Sigmoid colon (tissue), 7 donors: ENCODE measurements around the gene HNRNPH2. TPM values are rescaled to one million over a fixed set of nuclear protein-coding genes. Genes with fewer than 3 reads are reported as not detected.

Source experiments
- DNase-seq: peaks from one replicate; pipeline ENCODE4 v3.0.0-alpha.2; 2019
- H3K27ac ChIP-seq, 4 donors: fragments of 200-600 bp; sonication (generic); one replicate each; pipeline ENCODE4 v1.5.1; 2016 to 2019; ENCODE audit warnings: mild to moderate bottlenecking in 1 of 4
- H3K27me3 ChIP-seq, 3 donors: fragments of 200-600 bp; sonication (generic); one replicate each; pipeline ENCODE4 v1.5.1; 2019; ENCODE audit warnings: mild to moderate bottlenecking in 1 of 3
- H3K36me3 ChIP-seq, 4 donors: fragments of 200-600 bp; sonication (generic); one replicate each; pipeline ENCODE4 v1.5.1; 2016 to 2019
- H3K4me1 ChIP-seq, 4 donors: fragments of 200-600 bp; sonication (generic); one replicate each; pipeline ENCODE4 v1.5.1; 2017 to 2019
- H3K4me3 ChIP-seq, 4 donors: fragments of 200-600 bp; sonication (generic); one replicate each; pipeline ENCODE4 v1.5.1; 2017 to 2019; ENCODE audit warnings: mild to moderate bottlenecking in 2 of 4, moderate library complexity in 1 of 4
- H3K9me3 ChIP-seq, 4 donors: fragments of 200-600 bp in 3 of 4; sonication (generic) in 3 of 4; one replicate each; pipeline versions ENCODE4 v1.5.1 to v1.6.1; 2013 to 2019
- EP300 ChIP-seq, 4 donors: sonication (generic); formaldehyde crosslinking; IDR thresholded peaks; one replicate each; pipeline ENCODE4 v1.6.1; 2017; ENCODE audit warnings: antibody characterized with exemption in 4 of 4
- POLR2A ChIP-seq, 2 donors: fragments of 450-650 bp; IDR thresholded peaks; one replicate each; pipeline ENCODE4 v1.6.1; 2016; ENCODE audit warnings: antibody characterized with exemption in 2 of 2, mild to moderate bottlenecking in 2 of 2, moderate library complexity in 2 of 2
- POLR2AphosphoS5 ChIP-seq, 4 donors: sonication (generic); formaldehyde crosslinking; IDR thresholded peaks; one replicate each; pipeline ENCODE4 v1.6.1; 2017; ENCODE audit warnings: antibody characterized with exemption in 4 of 4
- WGBS, 2 donors: extraction: QIAGEN DNeasy Blood & Tissue Kit; methylation state at CpG; one replicate each; pipeline ENCODE4 v1.1.7; 2013; 5-methylcytosine and 5-hydroxymethylcytosine counted together
- intact Hi-C: fragments of 100-400 bp; cut with DNase I; formaldehyde crosslinking; loops from one replicate; pipeline ENCODE4 v1.15.1; 2023
- polyA plus RNA-seq, 3 donors: library from polyadenylated mRNA; stranded (reverse); fragments of 200-250 nt; gene quantifications; one replicate each; pipeline ENCODE4 v1.2.3, GENCODE V29; 2013
- total RNA-seq, 4 donors: library from RNA; depleted of rRNA; stranded (reverse); fragments of >200 nt; gene quantifications; one replicate each; pipeline ENCODE4 v1.1.0, GENCODE V29; 2016
- TF ChIP-seq, protein P1 (sequence below), 4 experiments: fragments of 450-650 bp in 3 of 4; fragments of 200-600 bp in 1 of 4; IDR thresholded peaks; one replicate each; pipeline ENCODE4 v1.5.1; 2016 to 2019; ENCODE audit warnings: antibody characterized with exemption in 4 of 4, mild to moderate bottlenecking in 3 of 4, moderate library complexity in 2 of 4
- donor health status: healthy with polysubstance abuse.
- donor health status: Bipolar disorder and iron deficiency.
- donor health status: healthy.

HNRNPH2 gene
- total and polyA plus RNA-seq, 7 donors = 38.8 to 66.4 (median 51.0) TPM

DNA sequence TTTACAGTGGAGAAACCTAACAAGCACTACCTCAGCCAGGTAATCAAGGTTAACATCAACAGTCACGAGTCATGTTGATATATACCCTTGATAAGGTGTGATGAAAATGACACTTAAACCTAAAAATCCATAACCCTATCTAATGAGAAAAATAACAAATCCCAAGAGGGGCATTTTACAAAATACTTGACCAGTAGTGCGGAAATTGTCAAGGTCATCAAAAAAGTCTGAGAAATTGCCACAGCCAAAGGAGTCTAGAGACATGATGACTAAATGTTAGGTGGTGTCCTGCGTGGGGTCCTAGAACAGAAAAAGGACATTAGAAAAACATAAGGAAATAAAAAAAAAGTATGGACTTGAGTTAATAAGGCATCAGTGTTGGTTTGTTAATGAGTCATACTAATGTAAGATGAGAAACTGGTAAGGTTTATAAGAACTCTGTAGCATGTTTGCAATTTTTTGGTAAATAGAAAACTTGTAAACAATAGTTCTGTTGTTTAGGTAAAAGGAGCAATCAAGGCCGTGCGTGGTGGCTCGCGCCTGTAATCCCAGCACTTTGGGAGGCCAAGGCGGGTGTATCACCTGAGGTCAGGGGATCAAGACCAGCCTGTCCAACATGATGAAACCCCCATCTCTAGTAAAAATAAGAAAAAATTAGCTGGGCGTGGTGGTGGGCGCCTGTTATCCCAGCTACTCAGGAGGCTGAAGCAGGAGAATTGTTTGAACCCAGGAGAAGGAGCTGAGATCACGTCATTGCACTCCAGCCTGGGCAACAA is 14.3 kb upstream of the HNRNPH2 start:
- no peak for DNase-seq
- H3K36me3 ChIP-seq = peaks cover 0 to 11% (median 2%) of the 10 kb centered on the region in 4 donors
- H3K4me3 ChIP-seq = no peak overlapping the region
- no peaks in the 10 kb centered on the region for H3K9me3 ChIP-seq
- peaks cover 0 to 8% (median 0%) of the 10 kb centered on the region in 4 donors for H3K4me1 ChIP-seq
- no peaks in the 10 kb centered on the region for H3K27me3 ChIP-seq
- intact Hi-C loops = loop anchor here (5.0 kb wide), 1 partner anchor 46 kb away; the partner anchor contains the start of gene TIMM8A
- 57 to 82% methylated on average over 11 of the region's 11 CpGs for WGBS, 2 donors
- TF ChIP-seq POLR2AphosphoS5 (IDR thresholded peaks at IDR 0.05) = no peak
- TF ChIP-seq, protein P1, sequence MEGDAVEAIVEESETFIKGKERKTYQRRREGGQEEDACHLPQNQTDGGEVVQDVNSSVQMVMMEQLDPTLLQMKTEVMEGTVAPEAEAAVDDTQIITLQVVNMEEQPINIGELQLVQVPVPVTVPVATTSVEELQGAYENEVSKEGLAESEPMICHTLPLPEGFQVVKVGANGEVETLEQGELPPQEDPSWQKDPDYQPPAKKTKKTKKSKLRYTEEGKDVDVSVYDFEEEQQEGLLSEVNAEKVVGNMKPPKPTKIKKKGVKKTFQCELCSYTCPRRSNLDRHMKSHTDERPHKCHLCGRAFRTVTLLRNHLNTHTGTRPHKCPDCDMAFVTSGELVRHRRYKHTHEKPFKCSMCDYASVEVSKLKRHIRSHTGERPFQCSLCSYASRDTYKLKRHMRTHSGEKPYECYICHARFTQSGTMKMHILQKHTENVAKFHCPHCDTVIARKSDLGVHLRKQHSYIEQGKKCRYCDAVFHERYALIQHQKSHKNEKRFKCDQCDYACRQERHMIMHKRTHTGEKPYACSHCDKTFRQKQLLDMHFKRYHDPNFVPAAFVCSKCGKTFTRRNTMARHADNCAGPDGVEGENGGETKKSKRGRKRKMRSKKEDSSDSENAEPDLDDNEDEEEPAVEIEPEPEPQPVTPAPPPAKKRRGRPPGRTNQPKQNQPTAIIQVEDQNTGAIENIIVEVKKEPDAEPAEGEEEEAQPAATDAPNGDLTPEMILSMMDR (IDR thresholded peaks at IDR 0.05) = no peak
- no peak for TF ChIP-seq POLR2A (IDR thresholded peaks at IDR 0.05)
- no peak for TF ChIP-seq EP300 (IDR thresholded peaks at IDR 0.05)
- no peak overlapping the region for H3K27ac ChIP-seq

GRCh38 chrX:101394372-101394771 is 13.7 kb upstream of the HNRNPH2 start:
- H3K27ac ChIP-seq = no peak overlapping the region
- H3K36me3 ChIP-seq = peaks cover 0 to 11% (median 2%) of the 10 kb centered on the region in 4 donors
- intact Hi-C loops = loop anchor here (5.0 kb wide), 1 partner anchor 47 kb away; the partner anchor contains the start of gene TIMM8A
- peaks cover 0 to 8% (median 0%) of the 10 kb centered on the region in 4 donors for H3K4me1 ChIP-seq
- no peak overlapping the region for H3K4me3 ChIP-seq
- TF ChIP-seq POLR2A (IDR thresholded peaks at IDR 0.05) (no peak), EP300 (IDR thresholded peaks at IDR 0.05) (no peak)
- no peaks in the 10 kb centered on the region for H3K27me3 ChIP-seq
- H3K9me3 ChIP-seq = no peaks in the 10 kb centered on the region
- DNase-seq = no peak

DNA sequence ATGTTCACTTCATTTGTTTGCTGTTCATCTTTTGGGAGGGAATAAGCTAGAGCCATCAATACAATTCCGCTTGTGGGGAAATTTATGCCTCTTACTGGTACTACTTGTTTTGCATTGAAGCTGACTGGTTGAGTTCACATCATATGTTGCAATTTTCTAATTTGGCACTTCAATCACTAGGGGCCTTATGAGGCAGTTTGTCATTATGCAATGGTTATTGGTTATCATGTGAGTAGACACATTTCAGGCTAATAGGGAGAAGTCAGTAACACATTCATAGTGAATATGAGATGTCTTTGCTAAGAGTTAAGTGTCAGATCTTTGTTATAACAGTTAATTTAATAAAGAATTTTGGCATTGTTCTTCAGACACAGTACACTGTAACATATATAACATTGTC is 12.2 kb upstream of the HNRNPH2 start:
- intact Hi-C loops = no loop called here
- H3K27ac ChIP-seq = no peak overlapping the region
- DNase-seq = no peak
- no peak overlapping the region for H3K4me3 ChIP-seq
- 73 to 93% methylated on average over 1 of the region's 1 CpG for WGBS, 2 donors
- H3K4me1 ChIP-seq = peaks cover 0 to 8% (median 0%) of the 10 kb centered on the region in 4 donors
- H3K27me3 ChIP-seq = no peaks in the 10 kb centered on the region
- peaks cover 0 to 13% (median 2%) of the 10 kb centered on the region in 4 donors for H3K36me3 ChIP-seq
- TF ChIP-seq POLR2AphosphoS5 (IDR thresholded peaks at IDR 0.05) (no peak), POLR2A (IDR thresholded peaks at IDR 0.05) (no peak), EP300 (IDR thresholded peaks at IDR 0.05) (no peak)
- TF ChIP-seq, protein P1 (IDR thresholded peaks at IDR 0.05) = no peak
- no peaks in the 10 kb centered on the region for H3K9me3 ChIP-seq

GRCh38 chrX:101397779-101398178 is 10.2 kb upstream of the HNRNPH2 start:
- 26 to 58% methylated on average over 4 of the region's 4 CpGs for WGBS, 2 donors
- TF ChIP-seq POLR2AphosphoS5 (IDR thresholded peaks at IDR 0.05) = no peak
- TF ChIP-seq, protein P1 (IDR thresholded peaks at IDR 0.05) = no peak
- no peak for TF ChIP-seq POLR2A (IDR thresholded peaks at IDR 0.05)
- TF ChIP-seq EP300 (IDR thresholded peaks at IDR 0.05) = no peak

DNA sequence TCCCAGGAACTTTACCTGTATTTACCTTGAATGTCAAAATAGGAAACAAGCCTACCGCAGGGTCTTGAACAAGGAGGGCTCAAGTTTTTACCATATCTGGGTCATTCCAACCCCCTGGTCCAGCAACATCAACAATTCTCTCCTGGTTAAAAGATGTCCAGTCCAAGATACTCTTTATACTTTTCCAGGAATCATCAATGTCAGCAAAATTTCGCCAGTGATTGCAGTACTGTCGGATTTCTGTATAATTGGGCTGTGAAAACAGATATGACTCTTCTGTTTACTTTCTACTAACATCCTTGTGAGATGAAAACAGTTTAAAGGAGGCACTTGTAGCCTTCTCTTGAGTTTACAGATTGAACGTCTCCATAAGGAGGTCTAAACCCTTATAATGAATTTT is 9.3 kb upstream of the HNRNPH2 start:
- Histone ChIP-seq H3K4me1 (no peaks in the 10 kb centered on the region), H3K4me3 (no peak overlapping the region), H3K36me3 (peaks cover 0 to 20% (median 0%) of the 10 kb centered on the region in 4 donors), H3K27ac (no peak overlapping the region), H3K27me3 (no peaks in the 10 kb centered on the region), H3K9me3 (no peaks in the 10 kb centered on the region)
- TF ChIP-seq EP300 (IDR thresholded peaks at IDR 0.05) = no peak
- TF ChIP-seq, protein P1 (IDR thresholded peaks at IDR 0.05) = no peak
- TF ChIP-seq POLR2A (IDR thresholded peaks at IDR 0.05) = no peak
- no peak for TF ChIP-seq POLR2AphosphoS5 (IDR thresholded peaks at IDR 0.05)
- intact Hi-C loops = no loop called here
- whole genome bisulfite sequencing, 2 donors = 88 to 90% methylated on average over 4 of the region's 4 CpGs
- no peak for DNase-seq

More at GRCh38 chrX:101397779-101398178, 10.2 kb upstream of the HNRNPH2 start:
- no peaks in the 10 kb centered on the region for H3K27me3 ChIP-seq
- H3K36me3 ChIP-seq = peaks cover 0 to 20% (median 0%) of the 10 kb centered on the region in 4 donors
- H3K27ac ChIP-seq = no peak overlapping the region
- no peak overlapping the region for H3K4me3 ChIP-seq
- DNase-seq = no peak
- H3K9me3 ChIP-seq = no peaks in the 10 kb centered on the region
- intact Hi-C loops = no loop called here
- H3K4me1 ChIP-seq = no peaks in the 10 kb centered on the region
